ENCODE measurements around the gene MOSPD2. TPM values are rescaled to one million over a fixed set of nuclear protein-coding genes. Genes with fewer than 3 reads are reported as not detected.

MOSPD2 gene
- total and polyA plus RNA-seq, 10 of the 15 experiments (the other 5 are each of a cell fraction or from before 2014, with no cell fraction given), result 4.9 to 14.7 (median 7.4) TPM

- intact Hi-C loops (cut with micrococcal nuclease; ENCODE audit: unreplicated experiment), result no loop called here
- H3K36me3 ChIP-seq (ENCODE audit: control insufficient read depth in 2 of 2, insufficient read depth in 2 of 2, low read length in 1 of 2), result no peaks in the 10 kb centered on the region
- peak; percentile 18; the same call in 1 of the 3 replicates for ATAC-seq
- CTCF ChIA-PET, result interaction anchor here (1.5 kb wide), 1 partner anchor 10 kb away, joined by 3 read pairs; no protein-coding TSS in a partner anchor
- 48% methylated on average over 6 of the region's 6 CpGs for whole genome bisulfite sequencing (ENCODE audit: insufficient coverage, insufficient replicate concordance, low lambda C conversion rate, missing lambda C conversion rate)
- no peak for DNase-seq (ENCODE audit: low read depth, low spot score)
- in situ Hi-C loops (cut with MboI), result no loop called here
- no peaks in the 10 kb centered on the region for H3K79me2 ChIP-seq (ENCODE audit: control insufficient read depth, insufficient read depth, low read length)
- POLR2A ChIA-PET, result no interaction called here
- no peak overlapping the region for H3K4me3 ChIP-seq
- TF ChIP-seq TAF1 (IDR thresholded peaks at IDR 0.05; ENCODE audit: borderline replicate concordance, low read depth, low read length), result no peak
- no peak for TF ChIP-seq PML (IDR thresholded peaks at IDR 0.05; ENCODE audit: low read length)
- TF ChIP-seq SUPT20H (IDR thresholded peaks at IDR 0.05; ENCODE audit: borderline replicate concordance, control insufficient read depth, low read depth, low read length), result no peak
- TF ChIP-seq CREM (IDR thresholded peaks at IDR 0.05; ENCODE audit: low read depth), result no peak
- TF ChIP-seq BMI1 (IDR thresholded peaks at IDR 0.05; ENCODE audit: borderline replicate concordance), result no peak
- TF ChIP-seq ZNF592 (IDR thresholded peaks at IDR 0.05), result no peak
- TF ChIP-seq SMC3 (IDR thresholded peaks at IDR 0.05; ENCODE audit: borderline replicate concordance, low read length), result no peak
- TF ChIP-seq CHD2 (IDR thresholded peaks at IDR 0.05; ENCODE audit: borderline replicate concordance, low read depth, low read length), result no peak
- TF ChIP-seq STAT3 (IDR thresholded peaks at IDR 0.05; ENCODE audit: low read depth, low read length), result no peak
- no peak for TF ChIP-seq NFYB (IDR thresholded peaks at IDR 0.05; ENCODE audit: insufficient read depth, low read depth, low read length)
- no peak for TF ChIP-seq IKZF1 (conservative IDR thresholded peaks at IDR 0.05)
- no peak for TF ChIP-seq ESRRA (IDR thresholded peaks at IDR 0.05; ENCODE audit: low read length)
- TF ChIP-seq ZNF622 (IDR thresholded peaks at IDR 0.05), result no peak
- no peak for TF ChIP-seq ZSCAN29 (IDR thresholded peaks at IDR 0.05)
- no peak overlapping the region for H3K27ac ChIP-seq (ENCODE audit: control insufficient read depth, insufficient read depth)
- no peaks in the 10 kb centered on the region for H3K4me1 ChIP-seq (ENCODE audit: control insufficient read depth, insufficient read depth, low read length)
- no peaks in the 10 kb centered on the region for H3K9me3 ChIP-seq (replicated peaks; ENCODE audit: control insufficient read depth, insufficient read depth, low read length)
- BruUV-seq (replicated peaks), result no TSS peak
- FAIRE-seq, result no peak
- no peak overlapping the region for H3K4me2 ChIP-seq (ENCODE audit: control insufficient read depth, insufficient read depth)
- H3K27me3 ChIP-seq (replicated peaks in 1 of 2; ENCODE audit: control insufficient read depth in 2 of 2, insufficient read depth in 2 of 2, low read length in 1 of 2), result no peaks in the 10 kb centered on the region
- H3K9ac ChIP-seq (ENCODE audit: control insufficient read depth, insufficient read depth, low read length), result no peak overlapping the region
- H2AFZ ChIP-seq (ENCODE audit: control insufficient read depth, low read depth, low read length), result no peak overlapping the region
- no peaks in the 10 kb centered on the region for H4K20me1 ChIP-seq (ENCODE audit: control insufficient read depth, insufficient read depth)
- RAD21 ChIA-PET (ENCODE audit: unreplicated experiment), result no interaction called here
- SMC1A ChIA-PET (ENCODE audit: uncharacterized antibody, unreplicated experiment), result no interaction called here
These were observed 49.2 kb downstream of the MOSPD2 start for GRCh38 chrX:14922437-14922836.
